GM10266 (cell line): ENCODE measurements around the gene TMEM258.
A peak's percentile ranks its signal among the peaks of the same experiment; 100 is the strongest.

Experiments used
- DNase-seq: peaks from one replicate; pipeline ENCODE4 v3.0.0; 2012; ENCODE audit errors: extremely low spot score
- CTCF ChIP-seq: IDR thresholded peaks from 2 replicates; pipeline ENCODE4 v1.5.1; 2012; ENCODE audit warnings: mild to moderate bottlenecking, low read depth; ENCODE audit not compliant: control insufficient read depth, insufficient read depth; ENCODE audit errors: missing control alignments

TMEM258 gene

GRCh38 chr11:61793829-61794204, 1.4 kb upstream of the TMEM258 start:
- DNase-seq, result no peak
- no peak for TF ChIP-seq CTCF

- no peak for DNase-seq
- no peak for TF ChIP-seq CTCF
Observed at GRCh38 chr11:61793083-61793828, 857 bp upstream of the TMEM258 start.

GRCh38 chr11:61791737-61792309, 576 bp downstream of the TMEM258 start:
- no peak for TF ChIP-seq CTCF
- no peak for DNase-seq

- TF ChIP-seq CTCF, result peak; percentile 50
- no peak for DNase-seq
Observed at GRCh38 chr11:61787928-61788491, 4.4 kb downstream of the TMEM258 start.

- peak; percentile 12 for TF ChIP-seq CTCF
- DNase-seq, result no peak
Observed at GRCh38 chr11:61785837-61786402, 6.5 kb downstream of the TMEM258 start.

- DNase-seq, result no peak
- TF ChIP-seq CTCF, result no peak
Observed at GRCh38 chr11:61784506-61784805, 7.9 kb downstream of the TMEM258 start.
